Endometrial microvascular endothelial cells (primary cell): ENCODE results near the gene ITCH. TPM values are rescaled to one million over a fixed set of nuclear protein-coding genes. Genes with fewer than 3 reads are reported as not detected.
"Not testable (repeated sequence)": the region's sequence is repeated elsewhere in the genome, so short reads cannot be mapped to it uniquely, and the experiment has no call there.

Experiments
- in situ Hi-C: cut with HindIII; loops from 2 replicates; pipeline ENCODE4 v1.10.0; 2017; ENCODE audit warnings: low sequenced_read_pairs, low pct_unique_long_range_greater_than_20kb; ENCODE audit errors: inconsistent ontology term
- total RNA-seq: library from RNA; depleted of rRNA; stranded (reverse); fragments of >200 nt; gene quantifications from one replicate; pipeline ENCODE4 v1.2.3, GENCODE V29; 2015; ENCODE audit errors: inconsistent ontology term

ITCH gene
- total RNA-seq, 1 donor from 2014 or later: 39.4 TPM

DNA sequence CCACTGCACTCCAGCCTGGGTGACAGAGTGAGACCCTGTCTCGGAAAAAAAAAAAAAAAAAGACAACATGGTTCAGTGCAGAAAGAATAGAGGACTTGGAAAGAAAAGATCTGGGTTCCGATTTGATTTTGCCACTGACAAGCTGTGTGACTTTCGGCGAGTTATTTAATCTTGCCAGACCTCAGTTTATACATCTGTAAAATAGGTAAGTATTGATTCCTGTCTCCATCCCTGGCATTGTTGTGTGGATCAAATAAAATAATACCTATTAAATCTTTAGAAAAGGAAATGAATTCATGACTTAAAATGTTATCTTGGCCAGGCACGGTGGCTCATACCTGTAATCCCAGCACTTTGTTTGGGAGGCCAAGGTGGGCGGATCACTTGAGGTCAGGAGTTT, 7.0 kb downstream of the ITCH start:
- in situ Hi-C loops: no loop called here

GRCh38 chr20:34373445-34373844, 10.4 kb downstream of the ITCH start:
- in situ Hi-C loops: no loop called here

DNA sequence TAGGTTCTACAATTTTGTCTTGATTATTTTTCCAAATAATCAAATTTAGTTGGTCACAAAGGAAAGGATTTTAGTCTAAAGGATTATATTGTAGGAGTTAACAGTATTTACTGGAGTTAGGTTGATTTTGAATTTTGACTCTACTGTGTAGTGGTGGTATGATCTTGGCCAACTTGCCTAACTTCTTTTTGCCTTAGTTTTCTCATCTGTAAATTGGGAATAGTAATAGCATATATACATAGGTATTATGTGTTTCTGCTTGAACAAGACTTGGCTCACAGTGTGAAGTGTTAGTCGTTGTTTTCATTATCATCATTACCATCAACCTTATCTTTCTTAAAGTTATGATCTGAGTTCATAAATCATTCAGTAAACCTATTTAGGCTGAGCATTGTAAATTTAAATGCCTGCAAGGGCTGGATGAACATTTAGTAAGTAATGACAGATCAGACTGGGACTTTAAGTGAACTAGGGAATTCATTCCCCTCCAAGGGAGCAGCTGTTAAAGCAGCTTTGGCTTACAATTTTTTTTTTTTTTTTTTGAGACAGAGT, 11.2 kb downstream of the ITCH start:
- in situ Hi-C loops: no loop called here

DNA sequence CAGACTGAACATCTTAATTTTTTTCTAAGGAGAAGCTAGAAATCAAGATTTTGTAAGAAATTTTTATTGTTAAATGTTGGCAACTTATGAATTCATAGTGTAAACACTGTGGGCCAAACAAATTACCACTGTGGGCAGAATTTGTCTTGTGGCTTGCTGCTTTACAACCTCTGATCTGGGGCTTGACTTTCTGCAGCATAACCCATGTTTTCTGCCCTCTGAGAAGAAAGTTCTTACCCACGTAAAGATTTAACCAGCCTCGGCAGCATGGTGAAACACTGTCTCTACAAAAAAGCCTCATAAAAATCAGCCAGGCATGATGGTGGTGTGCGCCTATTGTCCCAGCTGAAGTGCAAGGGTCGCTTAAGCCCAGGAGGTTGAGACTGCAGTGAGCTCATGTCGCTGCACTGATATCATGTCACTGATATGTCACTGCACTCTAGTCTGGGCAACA, 12.9 kb downstream of the ITCH start:
- in situ Hi-C loops: no loop called here

DNA sequence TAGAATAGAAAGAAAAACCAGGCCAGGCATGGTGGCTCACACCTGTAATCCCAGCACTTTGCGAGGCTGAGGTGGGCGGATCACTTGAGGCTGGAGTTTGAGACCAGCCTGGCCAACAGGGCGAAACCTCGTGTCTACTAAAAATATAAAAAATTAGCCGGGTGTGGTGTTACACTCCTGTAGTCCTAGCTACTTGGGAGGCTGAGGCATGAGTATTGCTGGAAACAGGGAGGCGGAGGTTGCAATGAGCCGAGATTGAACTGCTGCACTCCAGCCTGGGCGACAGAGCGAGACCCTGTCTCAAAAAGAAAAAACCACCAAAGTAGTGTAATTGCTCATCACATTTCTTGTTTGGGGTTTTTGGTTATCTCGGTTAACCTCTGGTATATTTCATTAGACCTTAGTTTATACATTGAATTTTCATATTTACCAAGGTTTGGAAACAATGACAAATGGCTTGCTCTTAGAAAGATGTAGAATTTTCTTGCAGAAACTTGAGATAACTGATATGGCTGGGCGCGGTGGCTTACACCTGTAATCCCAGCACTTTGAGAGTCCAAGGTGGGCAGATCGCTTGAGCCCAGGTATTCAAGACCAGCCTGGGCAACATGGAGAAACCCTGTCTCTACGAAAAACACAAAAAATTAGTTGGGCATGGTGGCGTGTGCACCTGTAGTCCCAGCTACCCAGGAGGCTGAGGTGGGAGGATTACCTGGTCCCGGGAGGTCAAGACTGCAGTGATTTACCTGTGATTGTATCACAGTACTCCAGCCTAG, 14.2 kb downstream of the ITCH start:
- in situ Hi-C loops: no loop called here

DNA sequence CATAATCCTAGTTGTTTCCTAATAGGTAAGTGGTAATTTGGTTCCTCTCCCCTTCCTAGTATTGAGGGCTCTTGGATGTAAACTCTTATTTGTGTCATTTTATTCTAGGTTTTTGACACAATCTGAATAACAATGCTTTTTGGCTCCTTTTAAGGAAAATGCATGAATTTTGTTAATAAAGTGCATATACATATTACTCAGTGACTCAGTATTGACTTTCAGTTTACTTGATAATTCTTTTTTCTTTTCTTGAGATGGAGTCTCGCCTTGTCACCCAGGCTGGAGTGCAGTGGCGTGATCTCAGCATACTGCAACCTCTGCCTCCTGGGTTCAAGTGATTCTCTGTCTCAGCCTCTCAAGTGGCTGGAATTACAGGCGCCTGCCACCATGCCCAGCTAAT, 19.1 kb downstream of the ITCH start:
- in situ Hi-C loops: no loop called here

DNA sequence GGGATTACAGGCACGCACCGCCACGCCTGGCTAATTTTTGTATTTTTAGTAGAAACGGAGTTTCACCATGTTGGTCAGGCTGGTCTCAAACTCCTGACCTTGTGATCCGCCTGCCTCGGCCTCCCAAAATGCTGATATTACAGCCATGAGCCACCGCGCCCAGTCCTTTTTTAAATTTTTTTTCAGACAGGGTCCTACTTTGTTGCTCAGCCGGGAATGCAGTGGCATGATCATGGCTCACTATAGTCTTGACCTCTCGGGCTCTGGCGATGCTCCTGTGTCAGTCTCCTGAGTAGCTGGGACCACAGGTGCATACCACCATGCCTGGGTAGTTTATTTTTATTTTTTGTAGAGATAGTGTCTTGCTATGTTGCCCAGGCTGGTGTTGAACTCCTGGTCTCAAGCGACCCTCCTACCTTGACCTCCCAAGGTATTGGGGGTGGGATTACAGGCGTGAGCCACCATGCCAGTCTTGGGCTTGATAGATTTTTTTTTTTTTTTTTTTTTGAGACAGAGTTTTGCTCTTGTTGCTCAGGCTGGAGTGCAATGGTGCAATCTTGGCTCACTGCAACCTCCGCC, 19.9 kb downstream of the ITCH start:
- in situ Hi-C loops: not testable (repeated sequence)

GRCh38 chr20:34385464-34385863, 22.4 kb downstream of the ITCH start:
- in situ Hi-C loops: no loop called here

- in situ Hi-C loops: no loop called here
Observed at GRCh38 chr20:34388000-34388399, 24.9 kb downstream of the ITCH start.

DNA sequence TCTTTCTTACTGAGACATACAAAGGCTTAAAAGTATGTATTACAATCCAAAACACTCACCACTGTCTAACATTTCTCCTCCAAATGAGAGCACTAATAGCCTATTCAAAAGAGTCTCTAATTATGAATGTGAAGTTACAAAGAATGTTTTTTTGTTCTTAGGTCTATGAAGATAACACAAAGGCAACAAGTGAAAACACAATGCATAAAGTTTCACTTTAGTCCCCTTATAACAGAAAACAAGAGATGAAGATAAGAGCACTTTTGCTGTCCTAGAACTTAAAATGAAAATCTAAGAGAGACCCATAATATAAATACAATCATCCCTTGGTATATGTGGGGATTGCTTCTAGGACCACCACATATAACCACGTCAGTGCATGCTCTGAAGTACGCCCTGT, 25.6 kb downstream of the ITCH start:
- in situ Hi-C loops: no loop called here

GRCh38 chr20:34389206-34389953, 26.3 kb downstream of the ITCH start:
- in situ Hi-C loops: no loop called here

DNA sequence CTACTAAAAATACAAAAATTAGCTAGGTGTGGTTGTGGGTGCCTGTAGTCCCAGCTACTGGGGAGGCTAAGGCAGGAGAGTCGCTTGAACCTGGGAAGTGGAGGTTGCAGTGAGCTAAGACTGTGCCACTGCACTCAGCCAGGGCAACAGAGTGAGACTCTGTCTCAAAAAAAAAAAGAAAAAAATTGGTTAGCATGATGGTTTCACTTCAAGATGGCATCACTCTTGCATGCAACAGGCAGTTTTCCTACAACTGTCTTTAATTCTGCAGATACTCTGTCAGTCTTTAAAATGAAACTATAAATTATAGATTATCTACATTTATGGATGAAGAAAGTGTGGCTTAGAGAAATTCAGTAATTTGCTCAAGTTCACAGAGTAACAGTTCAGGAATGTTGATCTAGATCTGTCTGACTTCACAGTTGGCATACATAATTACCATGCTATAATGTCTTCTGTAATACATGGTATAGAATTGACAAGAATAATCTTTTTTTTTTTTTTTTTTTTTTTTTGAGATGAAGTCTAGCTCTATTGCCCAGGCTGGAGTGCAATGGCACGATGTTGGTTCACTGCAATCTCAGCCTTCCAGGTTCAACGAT, 27.0 kb downstream of the ITCH start:
- in situ Hi-C loops: no loop called here

GRCh38 chr20:34396408-34396807, 33.3 kb downstream of the ITCH start:
- in situ Hi-C loops: no loop called here

GRCh38 chr20:34397096-34397495, 34.0 kb downstream of the ITCH start:
- in situ Hi-C loops: no loop called here

- in situ Hi-C loops: loop anchor here (10.0 kb wide), 1 partner anchor 54 kb away; no protein-coding TSS in a partner anchor
Observed at GRCh38 chr20:34400776-34401175, 37.7 kb downstream of the ITCH start.

DNA sequence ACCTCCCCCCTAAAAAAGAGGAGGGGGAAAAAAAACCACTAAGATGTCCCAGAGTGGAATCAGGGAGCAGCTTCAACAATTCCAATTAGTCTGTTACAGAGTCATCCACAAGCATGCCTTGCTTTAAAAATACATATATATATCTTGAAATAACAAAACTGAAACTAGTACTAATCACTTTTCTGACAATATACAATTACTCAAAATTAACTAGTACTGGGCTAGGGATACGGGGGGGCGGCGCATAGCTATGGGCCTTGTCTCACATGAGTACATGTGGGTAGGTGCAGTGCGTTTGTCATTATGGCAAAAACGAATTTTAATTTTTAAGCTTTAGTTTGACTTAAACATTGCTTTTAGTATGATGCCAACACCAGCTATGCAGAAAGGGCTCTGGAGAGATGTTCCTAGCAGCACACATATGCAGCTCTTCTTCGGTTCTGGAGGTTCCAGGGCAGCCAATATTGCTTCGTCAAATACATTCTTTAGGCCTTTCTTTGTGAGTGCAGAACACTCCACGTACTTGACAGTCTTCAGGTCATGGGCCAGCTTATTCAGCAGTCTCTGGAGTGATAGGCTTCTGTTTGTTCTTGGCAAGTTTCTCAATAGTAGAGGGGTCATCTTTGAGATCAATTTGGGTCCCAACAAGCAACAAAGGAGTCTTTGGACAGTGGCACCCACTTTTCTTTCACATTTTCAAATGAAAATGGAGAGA, 38.8 kb downstream of the ITCH start:
- in situ Hi-C loops: loop anchor here (10.0 kb wide), 1 partner anchor 53 kb away; no protein-coding TSS in a partner anchor

DNA sequence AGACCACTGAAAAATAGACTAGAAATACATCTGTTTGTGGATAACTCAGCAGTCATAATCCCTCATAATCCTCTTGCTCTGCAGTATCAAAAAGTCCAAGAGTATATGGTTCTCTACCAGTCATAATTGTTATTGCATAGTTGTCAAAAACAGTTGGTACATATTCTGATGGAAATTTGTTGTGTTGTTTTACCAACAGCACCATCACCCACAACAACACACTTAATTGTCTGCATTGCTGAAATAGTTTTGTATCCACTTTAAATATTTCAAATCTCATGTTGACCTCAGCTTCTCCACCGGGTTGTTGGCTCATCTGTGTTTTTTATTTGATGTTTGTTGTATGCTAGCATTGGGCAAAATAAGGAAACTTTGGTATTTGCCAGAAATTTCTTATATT, 39.4 kb downstream of the ITCH start:
- in situ Hi-C loops: loop anchor here (10.0 kb wide), 1 partner anchor 52 kb away; no protein-coding TSS in a partner anchor

GRCh38 chr20:34403063-34403827, 40.2 kb downstream of the ITCH start:
- in situ Hi-C loops: loop anchor here (10.0 kb wide), 1 partner anchor 52 kb away; no protein-coding TSS in a partner anchor
